Loucy (cell line): ENCODE results near the gene TEX14.

Experiments used
- H2AFZ ChIP-seq: fragments of 200-600 bp; sonication (generic); 2 replicates; pipeline ENCODE4 v1.6.0; 2016; ENCODE audit warnings: antibody characterized with exemption, mild to moderate bottlenecking, low read length, moderate library complexity
- H3F3A ChIP-seq: fragments of 200-600 bp; 2 replicates; pipeline ENCODE4 v1.6.0; 2016; ENCODE audit warnings: antibody characterized with exemption, low read depth, mild to moderate bottlenecking
- H3K27me3 ChIP-seq: fragments of 200-600 bp; sonication (generic); 2 replicates; pipeline ENCODE4 v1.6.1; 2014; ENCODE audit warnings: low read length, mild to moderate bottlenecking; ENCODE audit not compliant: insufficient read depth, poor library complexity, severe bottlenecking
- H3K36me3 ChIP-seq: fragments of 200-600 bp; sonication (generic); 2 replicates; pipeline ENCODE4 v1.6.1; 2016; ENCODE audit warnings: low read length; ENCODE audit not compliant: insufficient read depth
- H3K4me1 ChIP-seq: fragments of 200-600 bp; sonication (generic); 2 replicates; pipeline ENCODE4 v1.5.1; 2014; ENCODE audit warnings: low read length, mild to moderate bottlenecking; ENCODE audit not compliant: insufficient read depth, poor library complexity, severe bottlenecking
- H3K4me2 ChIP-seq: fragments of 200-600 bp; sonication (generic); 2 replicates; pipeline ENCODE4 v1.6.0; 2014; ENCODE audit warnings: antibody characterized with exemption, low read length, low read depth, mild to moderate bottlenecking; ENCODE audit not compliant: poor library complexity, severe bottlenecking
- H3K4me3 ChIP-seq: fragments of 200-600 bp; sonication (generic); 2 replicates; pipeline ENCODE4 v1.5.1; 2014; ENCODE audit warnings: low read length, mild to moderate bottlenecking, mixed read lengths; ENCODE audit not compliant: poor library complexity, severe bottlenecking
- H3K79me2 ChIP-seq: fragments of 200-600 bp; sonication (generic); 2 replicates; pipeline ENCODE4 v1.6.1; 2014; ENCODE audit warnings: low read length; ENCODE audit not compliant: insufficient read depth
- H3K9ac ChIP-seq: fragments of 200-600 bp; sonication (generic); 2 replicates; pipeline ENCODE4 v1.6.0; 2014; ENCODE audit warnings: mild to moderate bottlenecking, low read depth, low read length, moderate library complexity; ENCODE audit not compliant: poor library complexity, severe bottlenecking
- H3K9me2 ChIP-seq: fragments of 200-600 bp; sonication (generic); replicated peaks from 2 replicates; pipeline ENCODE4 v1.6.1; 2016; ENCODE audit warnings: low read depth, low read length, mixed read lengths
- H3K9me3 ChIP-seq: fragments of 200-600 bp; sonication (generic); 2 replicates; pipeline ENCODE4 v1.6.1; 2014; ENCODE audit warnings: mild to moderate bottlenecking, antibody characterized with exemption, low read length, low read depth; ENCODE audit not compliant: insufficient read depth
- H4K20me1 ChIP-seq: fragments of 200-600 bp; sonication (generic); 2 replicates; pipeline ENCODE4 v1.6.0; 2014; ENCODE audit warnings: antibody characterized with exemption, low read length, mild to moderate bottlenecking; ENCODE audit not compliant: insufficient read depth, poor library complexity, severe bottlenecking
- EZH2phosphoT487 ChIP-seq: fragments of 200-600 bp; IDR thresholded peaks from 2 replicates; pipeline ENCODE4 v1.6.1; 2018; ENCODE audit warnings: antibody characterized with exemption, mild to moderate bottlenecking, moderate library complexity, borderline replicate concordance
- TF ChIP-seq, protein P1 (sequence below): fragments of 200-600 bp; sonication (generic); conservative IDR thresholded peaks from 2 replicates; pipeline ENCODE4 v1.5.1; 2014; ENCODE audit warnings: mild to moderate bottlenecking, antibody characterized with exemption, low read length

The TEX14 gene, protein sequence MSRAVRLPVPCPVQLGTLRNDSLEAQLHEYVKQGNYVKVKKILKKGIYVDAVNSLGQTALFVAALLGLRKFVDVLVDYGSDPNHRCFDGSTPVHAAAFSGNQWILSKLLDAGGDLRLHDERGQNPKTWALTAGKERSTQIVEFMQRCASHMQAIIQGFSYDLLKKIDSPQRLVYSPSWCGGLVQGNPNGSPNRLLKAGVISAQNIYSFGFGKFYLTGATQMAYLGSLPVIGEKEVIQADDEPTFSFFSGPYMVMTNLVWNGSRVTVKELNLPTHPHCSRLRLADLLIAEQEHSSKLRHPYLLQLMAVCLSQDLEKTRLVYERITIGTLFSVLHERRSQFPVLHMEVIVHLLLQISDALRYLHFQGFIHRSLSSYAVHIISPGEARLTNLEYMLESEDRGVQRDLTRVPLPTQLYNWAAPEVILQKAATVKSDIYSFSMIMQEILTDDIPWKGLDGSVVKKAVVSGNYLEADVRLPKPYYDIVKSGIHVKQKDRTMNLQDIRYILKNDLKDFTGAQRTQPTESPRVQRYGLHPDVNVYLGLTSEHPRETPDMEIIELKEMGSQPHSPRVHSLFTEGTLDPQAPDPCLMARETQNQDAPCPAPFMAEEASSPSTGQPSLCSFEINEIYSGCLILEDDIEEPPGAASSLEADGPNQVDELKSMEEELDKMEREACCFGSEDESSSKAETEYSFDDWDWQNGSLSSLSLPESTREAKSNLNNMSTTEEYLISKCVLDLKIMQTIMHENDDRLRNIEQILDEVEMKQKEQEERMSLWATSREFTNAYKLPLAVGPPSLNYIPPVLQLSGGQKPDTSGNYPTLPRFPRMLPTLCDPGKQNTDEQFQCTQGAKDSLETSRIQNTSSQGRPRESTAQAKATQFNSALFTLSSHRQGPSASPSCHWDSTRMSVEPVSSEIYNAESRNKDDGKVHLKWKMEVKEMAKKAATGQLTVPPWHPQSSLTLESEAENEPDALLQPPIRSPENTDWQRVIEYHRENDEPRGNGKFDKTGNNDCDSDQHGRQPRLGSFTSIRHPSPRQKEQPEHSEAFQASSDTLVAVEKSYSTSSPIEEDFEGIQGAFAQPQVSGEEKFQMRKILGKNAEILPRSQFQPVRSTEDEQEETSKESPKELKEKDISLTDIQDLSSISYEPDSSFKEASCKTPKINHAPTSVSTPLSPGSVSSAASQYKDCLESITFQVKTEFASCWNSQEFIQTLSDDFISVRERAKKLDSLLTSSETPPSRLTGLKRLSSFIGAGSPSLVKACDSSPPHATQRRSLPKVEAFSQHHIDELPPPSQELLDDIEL (N-terminal part only)

DNA sequence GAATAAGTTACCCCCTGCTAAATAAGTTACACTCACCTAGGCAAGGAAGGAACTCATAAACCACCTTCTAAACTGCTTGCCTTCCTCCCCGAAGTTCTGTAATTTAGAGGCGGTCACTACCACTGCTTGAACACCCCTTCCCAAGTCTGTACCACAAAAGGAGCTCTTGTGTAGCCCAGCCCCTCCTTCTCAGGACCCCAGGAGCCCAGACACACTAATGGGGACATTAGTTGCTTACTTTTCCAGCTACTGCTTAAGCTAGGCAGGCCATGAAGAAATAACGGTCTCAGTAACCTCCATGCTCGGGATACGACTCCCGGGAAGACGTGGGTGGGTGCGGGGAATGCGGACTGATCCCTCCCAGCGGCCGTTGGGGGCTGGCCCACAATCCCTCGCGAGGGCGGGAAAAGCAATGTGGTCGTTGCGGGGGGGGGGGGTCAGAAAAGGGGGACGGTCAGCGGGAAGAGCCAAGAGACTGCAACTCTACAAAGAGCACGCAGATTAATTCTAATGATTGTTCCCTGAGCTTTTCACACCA, at the start of gene TEX14:
Gene TEX14, minus strand, starts transcription at position 345 of the 538 bp plus-strand sequence. CDS start 40,044 bp downstream, outside the sequence.
- H3F3A ChIP-seq: no peaks in the 10 kb centered on the region
- H3K9me3 ChIP-seq: no peaks in the 10 kb centered on the region
- H3K4me2 ChIP-seq: peak within 1 kb of the TSS; percentile 78
- peak within 1 kb of the TSS; percentile 94 for H3K9ac ChIP-seq
- peaks cover 6% of the 10 kb centered on the region for H3K27me3 ChIP-seq
- no peak for TF ChIP-seq EZH2phosphoT487
- TF ChIP-seq, protein P1, sequence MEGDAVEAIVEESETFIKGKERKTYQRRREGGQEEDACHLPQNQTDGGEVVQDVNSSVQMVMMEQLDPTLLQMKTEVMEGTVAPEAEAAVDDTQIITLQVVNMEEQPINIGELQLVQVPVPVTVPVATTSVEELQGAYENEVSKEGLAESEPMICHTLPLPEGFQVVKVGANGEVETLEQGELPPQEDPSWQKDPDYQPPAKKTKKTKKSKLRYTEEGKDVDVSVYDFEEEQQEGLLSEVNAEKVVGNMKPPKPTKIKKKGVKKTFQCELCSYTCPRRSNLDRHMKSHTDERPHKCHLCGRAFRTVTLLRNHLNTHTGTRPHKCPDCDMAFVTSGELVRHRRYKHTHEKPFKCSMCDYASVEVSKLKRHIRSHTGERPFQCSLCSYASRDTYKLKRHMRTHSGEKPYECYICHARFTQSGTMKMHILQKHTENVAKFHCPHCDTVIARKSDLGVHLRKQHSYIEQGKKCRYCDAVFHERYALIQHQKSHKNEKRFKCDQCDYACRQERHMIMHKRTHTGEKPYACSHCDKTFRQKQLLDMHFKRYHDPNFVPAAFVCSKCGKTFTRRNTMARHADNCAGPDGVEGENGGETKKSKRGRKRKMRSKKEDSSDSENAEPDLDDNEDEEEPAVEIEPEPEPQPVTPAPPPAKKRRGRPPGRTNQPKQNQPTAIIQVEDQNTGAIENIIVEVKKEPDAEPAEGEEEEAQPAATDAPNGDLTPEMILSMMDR: no peak
- H3K9me2 ChIP-seq: no peaks in the 10 kb centered on the region
- peak within 1 kb of the TSS; percentile 83 for H3K4me3 ChIP-seq
- H4K20me1 ChIP-seq: peaks cover 5% of the 10 kb centered on the region
- H3K36me3 ChIP-seq: no peaks in the 10 kb centered on the region
- peaks cover 31% of the 10 kb centered on the region for H3K4me1 ChIP-seq
- peaks cover 35% of the 10 kb centered on the region for H3K79me2 ChIP-seq
- peak within 1 kb of the TSS; percentile 98 for H2AFZ ChIP-seq

- no peak overlapping the region for H3K4me3 ChIP-seq
- no peaks in the 10 kb centered on the region for H3K4me1 ChIP-seq
- H3F3A ChIP-seq: no peaks in the 10 kb centered on the region
- H3K9me2 ChIP-seq: no peaks in the 10 kb centered on the region
- no peaks in the 10 kb centered on the region for H3K27me3 ChIP-seq
- TF ChIP-seq, protein P1: no peak
- no peak overlapping the region for H3K9ac ChIP-seq
- H3K79me2 ChIP-seq: no peaks in the 10 kb centered on the region
- H4K20me1 ChIP-seq: no peaks in the 10 kb centered on the region
- no peak overlapping the region for H2AFZ ChIP-seq
- H3K36me3 ChIP-seq: no peaks in the 10 kb centered on the region
- no peak overlapping the region for H3K4me2 ChIP-seq
- no peaks in the 10 kb centered on the region for H3K9me3 ChIP-seq
Measured at GRCh38 chr17:58741121-58741625, 49.3 kb upstream of the TEX14 start.

- TF ChIP-seq, protein P1: no peak
- no peak for TF ChIP-seq EZH2phosphoT487
- H3K4me2 ChIP-seq: no peak overlapping the region
- no peaks in the 10 kb centered on the region for H3K9me3 ChIP-seq
- no peaks in the 10 kb centered on the region for H3K4me1 ChIP-seq
- H3K36me3 ChIP-seq: peaks cover 9% of the 10 kb centered on the region; the same call in 1 of the 2 replicates
- no peaks in the 10 kb centered on the region for H4K20me1 ChIP-seq
- H2AFZ ChIP-seq: no peak overlapping the region
- H3K9me2 ChIP-seq: no peaks in the 10 kb centered on the region
- no peaks in the 10 kb centered on the region for H3K27me3 ChIP-seq
- H3K9ac ChIP-seq: no peak overlapping the region
- no peak overlapping the region for H3K4me3 ChIP-seq
- H3F3A ChIP-seq: no peaks in the 10 kb centered on the region
- no peaks in the 10 kb centered on the region for H3K79me2 ChIP-seq
Measured at GRCh38 chr17:58734811-58735210, 43.0 kb upstream of the TEX14 start.
